Natural killer cell (primary cell): ENCODE results near the gene C18orf63. TPM values are rescaled to one million over a fixed set of nuclear protein-coding genes. Genes with fewer than 3 reads are reported as not detected.

Source experiments
- ATAC-seq, 3 donors: fragments of 150-1000 bp in 2 of 3; fragments of 200-7000 bp in 1 of 3; cut with Tn5 transposase; 1 replicate in 1 of 3; 2 replicates in 2 of 3; pipeline ENCODE4 v1.10.0; 2021; ENCODE audit warnings: mild to moderate bottlenecking in 2 of 3, moderate library complexity in 2 of 3
- DNase-seq, 2 donors: peaks; one replicate each; pipeline versions ENCODE4 v3.0.0 to v3.0.0-alpha.2; 2013 to 2021; ENCODE audit warnings: mixed read lengths in 1 of 2
- H3K27ac ChIP-seq: one replicate; pipeline ENCODE4 v1.5.1; 2013; ENCODE audit warnings: mild to moderate bottlenecking, low read length
- H3K27me3 ChIP-seq: one replicate; pipeline ENCODE4 v1.6.1; 2013; ENCODE audit warnings: low read length; ENCODE audit not compliant: control insufficient read depth, insufficient read depth
- H3K36me3 ChIP-seq: one replicate; pipeline ENCODE4 v1.6.1; 2013; ENCODE audit warnings: low read length; ENCODE audit not compliant: control insufficient read depth, insufficient read depth
- H3K4me1 ChIP-seq: one replicate; pipeline ENCODE4 v1.6.1; 2013; ENCODE audit warnings: low read length; ENCODE audit not compliant: control insufficient read depth, insufficient read depth
- H3K4me3 ChIP-seq: one replicate; pipeline ENCODE4 v1.5.1; 2013; ENCODE audit warnings: low read length
- H3K9me3 ChIP-seq: one replicate; pipeline ENCODE4 v1.6.1; 2013; ENCODE audit warnings: low read length; ENCODE audit not compliant: control insufficient read depth, insufficient read depth
- H3K27ac Mint-ChIP-seq, 2 donors: one replicate each; pipeline ENCODE4 v1.8.0; 2022; ENCODE audit warnings: mild to moderate bottlenecking in 2 of 2, mixed read lengths in 2 of 2, moderate library complexity in 1 of 2
- H3K27me3 Mint-ChIP-seq, 2 donors: one replicate each; pipeline ENCODE4 v1.8.0; 2022; ENCODE audit warnings: low read depth in 2 of 2, mixed read lengths in 2 of 2
- H3K36me3 Mint-ChIP-seq: one replicate; pipeline ENCODE4 v1.8.0; 2022; ENCODE audit warnings: mixed read lengths
- H3K4me1 Mint-ChIP-seq, 2 donors: one replicate each; pipeline ENCODE4 v1.8.0; 2022; ENCODE audit warnings: mixed read lengths in 2 of 2
- H3K4me3 Mint-ChIP-seq: one replicate; pipeline ENCODE4 v1.8.0; 2022; ENCODE audit warnings: mild to moderate bottlenecking, moderate library complexity, mixed read lengths
- H3K9me3 Mint-ChIP-seq, 2 donors: one replicate each; pipeline ENCODE4 v1.8.0; 2022; ENCODE audit warnings: mixed read lengths in 2 of 2
- CTCF ChIP-seq: fragments of 200-600 bp; IDR thresholded peaks from one replicate; pipeline ENCODE4 v1.8.0; 2022; ENCODE audit warnings: antibody characterized with exemption
- WGBS: methylation state at CpG from one replicate; pipeline ENCODE4 v1.1.7; 2013; ENCODE audit warnings: missing lambda C conversion rate; ENCODE audit not compliant: insufficient coverage; 5-methylcytosine and 5-hydroxymethylcytosine counted together
- intact Hi-C: fragments of 100-400 bp; cut with micrococcal nuclease; formaldehyde crosslinking; loops from one replicate; pipeline ENCODE4 v1.14.2; 2022
- total RNA-seq, 4 donors: library from RNA; stranded (reverse); fragments of 120-200 nt in 1 of 4; gene quantifications; one replicate each; pipeline versions ENCODE4 v1.2.3 to v1.2.4, GENCODE V29; 2013 to 2022

The C18orf63 gene
- total RNA-seq, 3 donors from 2014 or later (not counting 1 experiment from before 2014, with no cell fraction given): not detected

GRCh38 chr18:74392323-74392722, 76.7 kb downstream of the C18orf63 start:
- Histone ChIP-seq H3K4me3 (no peak overlapping the region), H3K9me3 (no peaks in the 10 kb centered on the region), H3K36me3 (no peaks in the 10 kb centered on the region), H3K27ac (no peak overlapping the region), H3K27me3 (no peaks in the 10 kb centered on the region), H3K4me1 (no peaks in the 10 kb centered on the region)
- WGBS: 75% methylated on average over 4 of the region's 4 CpGs
- Mint-ChIP-seq H3K36me3 (no peaks in the 10 kb centered on the region), H3K4me1 (no peaks in the 10 kb centered on the region), H3K4me3 (no peak overlapping the region), H3K9me3 (no peaks in the 10 kb centered on the region), H3K27ac (no peak overlapping the region), H3K27me3 (peaks cover 15 to 25% of the 10 kb centered on the region in 2 donors)
- DNase-seq (no peak), ATAC-seq (no peak)
- intact Hi-C loops: no loop called here
- TF ChIP-seq CTCF: no peak

- peaks cover 1% of the 10 kb centered on the region for H3K4me1 ChIP-seq
Measured at GRCh38 chr18:74395006-74395405, 79.4 kb downstream of the C18orf63 start.

GRCh38 chr18:74395648-74396154, 80.1 kb downstream of the C18orf63 start:
- no peak overlapping the region for H3K4me3 Mint-ChIP-seq
- H3K4me1 Mint-ChIP-seq: no peaks in the 10 kb centered on the region
- Histone ChIP-seq H3K9me3 (no peaks in the 10 kb centered on the region), H3K4me3 (no peak overlapping the region), H3K4me1 (peaks cover 3% of the 10 kb centered on the region), H3K27me3 (no peaks in the 10 kb centered on the region), H3K27ac (no peak overlapping the region), H3K36me3 (no peaks in the 10 kb centered on the region)
- intact Hi-C loops: no loop called here
- WGBS: 80% methylated on average over 9 of the region's 9 CpGs
- DNase-seq (no peak), ATAC-seq (no peak)
- H3K27me3 Mint-ChIP-seq: peaks cover 25 to 37% of the 10 kb centered on the region in 2 donors
- no peak overlapping the region for H3K27ac Mint-ChIP-seq
- no peak for TF ChIP-seq CTCF
- no peaks in the 10 kb centered on the region for H3K9me3 Mint-ChIP-seq
- H3K36me3 Mint-ChIP-seq: no peaks in the 10 kb centered on the region

More at GRCh38 chr18:74395006-74395405, 79.4 kb downstream of the C18orf63 start:
- H3K9me3 ChIP-seq: no peaks in the 10 kb centered on the region
- H3K4me3 Mint-ChIP-seq: no peak overlapping the region
- H3K36me3 ChIP-seq: no peaks in the 10 kb centered on the region
- no peak overlapping the region for H3K4me3 ChIP-seq
- no peak overlapping the region for H3K27ac ChIP-seq
- 89% methylated on average over 6 of the region's 7 CpGs for WGBS
- H3K9me3 Mint-ChIP-seq: no peaks in the 10 kb centered on the region
- intact Hi-C loops: no loop called here
- no peaks in the 10 kb centered on the region for H3K4me1 Mint-ChIP-seq
- H3K36me3 Mint-ChIP-seq: no peaks in the 10 kb centered on the region
- TF ChIP-seq CTCF: no peak
- peaks cover 24 to 34% of the 10 kb centered on the region in 2 donors for H3K27me3 Mint-ChIP-seq
- no peaks in the 10 kb centered on the region for H3K27me3 ChIP-seq
- no peak overlapping the region for H3K27ac Mint-ChIP-seq
- DNase-seq (no peak), ATAC-seq (no peak)
